ENCODE measurements around the gene CFAP73. TPM values are rescaled to one million over a fixed set of nuclear protein-coding genes. Genes with fewer than 3 reads are reported as not detected.
"Not testable (repeated sequence)": the region's sequence is repeated elsewhere in the genome, so short reads cannot be mapped to it uniquely, and the experiment has no call there.

CFAP73 gene
- polyA plus RNA-seq (ENCODE audit: insufficient read length in 3 of 3) = 1 to 10 TPM in 2 of 3 donors, under 1 TPM in 1; 0.83 to 1.2 (median 1.1) TPM

GRCh38 chr12:113149361-113150150 is at the start of gene CFAP73:
Gene CFAP73, plus strand, starts transcription at chr12:113149724. Its CDS starts 134 bp downstream, at chr12:113149858.
- peak; percentile 81 to 88 (median 84) for DNase-seq (ENCODE audit: low read depth in 3 of 3, low spot score in 2 of 3)

GRCh38 chr12:113099764-113100163 is 49.8 kb upstream of the CFAP73 start:
- no peak for DNase-seq (ENCODE audit: low read depth in 3 of 3, low spot score in 2 of 3)

GRCh38 chr12:113101751-113102150 is 47.8 kb upstream of the CFAP73 start:
- no peak for DNase-seq (ENCODE audit: low read depth in 3 of 3, low spot score in 2 of 3)

- DNase-seq (ENCODE audit: low read depth in 3 of 3, low spot score in 2 of 3) = no peak
Observed at GRCh38 chr12:113102811-113103210, 46.7 kb upstream of the CFAP73 start.

- no peak for DNase-seq (ENCODE audit: low read depth in 3 of 3, low spot score in 2 of 3)
Observed at GRCh38 chr12:113103756-113104450, 45.6 kb upstream of the CFAP73 start.

- DNase-seq (ENCODE audit: low read depth in 3 of 3, low spot score in 2 of 3) = no peak
Observed at GRCh38 chr12:113104953-113105510, 44.5 kb upstream of the CFAP73 start.

- DNase-seq (ENCODE audit: low read depth in 3 of 3, low spot score in 2 of 3) = no peak
Observed at GRCh38 chr12:113105606-113106271, 43.8 kb upstream of the CFAP73 start.

GRCh38 chr12:113106361-113106760 is 43.2 kb upstream of the CFAP73 start:
- DNase-seq (ENCODE audit: low read depth in 3 of 3, low spot score in 2 of 3) = no peak

- DNase-seq (ENCODE audit: low read depth in 3 of 3, low spot score in 2 of 3) = no peak
Observed at GRCh38 chr12:113108308-113108707, 41.2 kb upstream of the CFAP73 start.

GRCh38 chr12:113109360-113109759 is 40.2 kb upstream of the CFAP73 start:
- no peak for DNase-seq (ENCODE audit: low read depth in 3 of 3, low spot score in 2 of 3)

GRCh38 chr12:113109872-113110599 is 39.5 kb upstream of the CFAP73 start:
- DNase-seq (ENCODE audit: low read depth in 3 of 3, low spot score in 2 of 3) = no peak

- DNase-seq (ENCODE audit: low read depth in 3 of 3, low spot score in 2 of 3) = no peak
Observed at GRCh38 chr12:113111247-113111646, 38.3 kb upstream of the CFAP73 start.

GRCh38 chr12:113112043-113112899 is 37.3 kb upstream of the CFAP73 start:
- DNase-seq (ENCODE audit: low read depth in 3 of 3, low spot score in 2 of 3) = no peak

- DNase-seq (ENCODE audit: low read depth in 3 of 3, low spot score in 2 of 3) = no peak
Observed at GRCh38 chr12:113113397-113113796, 36.1 kb upstream of the CFAP73 start.

- no peak for DNase-seq (ENCODE audit: low read depth in 3 of 3, low spot score in 2 of 3)
Observed at GRCh38 chr12:113114447-113115178, 34.9 kb upstream of the CFAP73 start.

GRCh38 chr12:113115455-113116126 is 33.9 kb upstream of the CFAP73 start:
- DNase-seq (ENCODE audit: low read depth in 3 of 3, low spot score in 2 of 3) = no peak

- DNase-seq (ENCODE audit: low read depth in 3 of 3, low spot score in 2 of 3) = no peak
Observed at GRCh38 chr12:113116875-113117274, 32.6 kb upstream of the CFAP73 start.

GRCh38 chr12:113117684-113118083 is 31.8 kb upstream of the CFAP73 start:
- DNase-seq (ENCODE audit: low read depth in 3 of 3, low spot score in 2 of 3) = not testable (repeated sequence)

Measured in right renal cortex interstitium (tissue), 3 donors.